DMS114 treated with DMSO at 0.1 percent for 48 hours (cell line): Measurements from ENCODE around the gene LYRM4.

Experiments
- DNase-seq: peaks from one replicate; lab custom pipeline; 2025; ENCODE audit not compliant: unreplicated experiment; lab: John Stamatoyannopoulos, UW

The LYRM4 gene

GRCh38 chr6:5206920-5207561 lies 53.7 kb downstream of the LYRM4 start:
- DNase-seq: no peak

GRCh38 chr6:5205877-5206850 lies 54.6 kb downstream of the LYRM4 start:
- DNase-seq: no peak

DNA sequence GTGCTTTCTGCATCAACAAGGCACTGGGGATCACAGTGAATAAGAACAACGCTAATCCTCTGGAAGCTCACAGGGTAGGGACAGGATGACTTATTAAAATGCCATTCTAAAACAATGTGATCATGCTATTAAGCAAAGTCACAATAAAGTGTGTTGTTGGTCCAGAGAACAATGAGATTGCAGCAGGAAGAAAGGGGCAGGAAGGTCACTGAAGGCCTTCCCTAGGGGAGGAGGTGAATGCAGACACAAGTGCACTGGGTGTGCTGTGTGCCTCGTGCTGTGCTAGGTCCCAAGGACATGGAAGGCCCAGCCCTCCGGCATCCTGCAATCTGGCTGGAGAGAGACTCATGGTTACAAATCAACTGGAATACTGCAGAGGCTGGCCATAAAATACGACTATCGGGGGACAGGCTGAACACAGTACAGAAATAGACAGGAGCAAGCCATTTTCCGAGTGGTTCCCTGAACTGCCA lies 55.7 kb downstream of the LYRM4 start:
- no peak for DNase-seq

DNA sequence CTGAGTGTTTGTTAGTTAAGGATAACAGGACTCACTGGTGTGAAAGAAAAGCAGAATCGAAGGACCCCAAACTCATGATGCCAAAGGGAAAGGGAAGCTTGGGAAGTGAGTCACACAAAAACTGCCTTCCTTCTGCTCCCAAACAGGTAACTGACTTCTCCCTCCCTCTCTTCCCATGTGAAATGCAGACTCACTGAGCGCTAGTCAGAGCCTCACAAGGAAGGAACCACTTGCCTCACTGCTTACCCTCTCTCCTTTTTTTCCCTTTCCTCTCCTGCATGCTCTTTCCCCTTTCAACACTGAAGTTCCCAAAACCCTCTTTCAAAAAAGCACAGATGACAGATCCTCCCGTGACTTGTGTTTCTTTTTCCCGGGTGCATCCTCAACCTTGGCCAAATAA lies 56.4 kb downstream of the LYRM4 start:
- DNase-seq: no peak

GRCh38 chr6:5203546-5203945 lies 57.2 kb downstream of the LYRM4 start:
- DNase-seq: no peak

DNA sequence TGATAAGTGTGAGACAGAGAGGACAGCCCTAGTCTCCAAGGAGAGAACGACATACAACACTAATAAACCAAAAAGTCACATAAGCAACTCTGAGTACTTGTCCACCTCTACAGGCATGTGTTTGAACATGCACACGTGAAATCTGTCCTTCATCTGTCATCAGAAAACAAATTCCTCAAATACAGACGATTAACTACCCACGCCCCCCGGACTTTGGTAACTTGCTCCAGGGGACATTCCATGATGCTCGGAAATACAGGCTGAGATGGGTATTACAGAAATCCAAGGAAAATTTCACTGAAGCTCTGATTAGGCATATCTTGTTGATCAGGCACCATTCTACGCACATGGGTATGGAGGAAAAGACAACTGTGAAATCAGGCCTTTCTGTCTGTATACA lies 57.8 kb downstream of the LYRM4 start:
- DNase-seq: no peak

GRCh38 chr6:5202206-5202605 lies 58.5 kb downstream of the LYRM4 start:
- no peak for DNase-seq

- no peak for DNase-seq
Measured at GRCh38 chr6:5201271-5201670, 59.5 kb downstream of the LYRM4 start.

DNA sequence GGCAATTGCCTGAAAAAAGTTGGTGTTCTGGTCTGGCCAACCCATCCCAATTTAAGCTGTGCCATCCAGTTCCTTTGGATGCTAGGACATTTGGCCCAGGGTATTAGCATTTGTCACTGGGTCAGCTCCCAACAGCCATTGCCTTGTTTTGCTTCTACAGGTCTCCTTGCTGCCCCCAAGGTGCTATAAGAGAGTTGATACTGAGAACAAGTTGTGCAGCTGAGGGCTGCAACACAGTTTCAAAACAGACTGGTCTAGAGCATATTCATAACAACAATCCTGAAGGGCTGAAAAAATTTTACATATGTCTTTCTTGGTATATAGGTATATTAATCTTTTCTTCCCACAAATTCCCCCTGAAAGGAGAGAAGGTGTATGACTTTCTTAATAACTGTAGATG lies 61.0 kb downstream of the LYRM4 start:
- no peak for DNase-seq

DNA sequence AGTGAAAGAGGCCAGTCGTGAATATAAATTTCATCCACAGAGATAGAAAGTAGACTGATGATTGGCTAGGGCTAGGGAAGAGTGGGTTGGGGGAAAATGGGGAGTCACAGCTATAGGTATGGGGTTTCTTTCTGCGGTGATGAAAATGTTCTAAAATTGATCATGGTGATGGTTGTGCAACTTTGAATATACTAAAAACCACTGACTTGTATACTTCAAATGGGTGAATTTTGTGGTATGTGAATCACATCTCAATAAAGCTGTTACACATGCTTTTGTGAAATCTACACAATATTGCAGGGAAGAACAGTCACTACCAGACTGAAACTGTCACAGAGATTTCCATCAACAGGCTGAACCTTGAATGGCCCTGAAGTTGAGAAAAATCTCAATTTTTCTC lies 61.5 kb downstream of the LYRM4 start:
- no peak for DNase-seq

DNA sequence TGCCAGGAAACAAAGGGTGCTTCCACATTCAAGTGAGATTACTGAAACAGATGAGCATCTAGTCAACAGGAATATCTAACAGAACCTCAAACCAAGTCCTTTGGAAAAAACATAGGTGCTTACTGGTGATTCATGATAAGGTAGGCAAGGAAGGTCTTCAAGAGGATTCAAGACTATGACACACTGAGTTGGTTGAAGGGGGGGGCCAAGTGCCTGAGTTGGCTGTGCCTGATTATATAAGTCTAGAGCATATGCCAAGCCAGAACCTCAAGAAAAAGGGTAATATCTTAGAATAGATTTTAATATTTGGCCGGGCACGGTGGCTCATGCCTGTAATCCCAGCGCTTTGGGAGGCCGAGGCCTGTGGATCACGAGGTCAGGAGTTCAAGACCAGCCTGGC lies 63.7 kb downstream of the LYRM4 start:
- no peak for DNase-seq

DNA sequence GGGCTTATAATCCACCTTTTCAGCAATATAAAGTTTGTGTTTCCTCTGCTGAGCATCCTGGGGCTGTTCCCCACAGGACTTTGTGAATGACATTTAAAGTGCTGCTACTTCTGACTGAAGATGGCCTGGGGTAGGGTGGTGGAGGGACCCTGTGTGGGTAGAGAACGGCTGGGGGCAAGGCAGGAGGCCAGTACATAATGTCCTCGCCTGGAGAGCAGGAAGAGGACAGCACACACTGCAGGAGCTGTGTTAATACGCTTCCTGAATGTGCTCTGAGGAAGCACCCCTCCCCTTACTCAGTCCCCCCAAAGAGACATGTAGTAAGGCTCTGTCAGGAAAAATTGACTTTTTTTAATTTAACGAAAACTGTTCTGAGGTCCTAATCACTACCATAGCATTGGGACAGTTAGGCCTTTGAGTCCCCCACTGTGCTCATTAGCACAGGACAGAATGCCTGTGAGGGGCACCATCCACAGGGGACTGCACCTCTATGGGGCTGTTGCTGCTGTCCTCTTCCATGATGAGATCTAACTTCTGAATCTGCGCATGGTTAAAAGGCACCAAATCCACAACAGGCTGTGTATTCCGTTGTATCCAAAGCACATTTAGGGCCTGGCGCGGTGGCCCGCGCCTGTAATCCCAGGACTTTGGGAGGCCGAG lies 68.5 kb downstream of the LYRM4 start:
- no peak for DNase-seq

GRCh38 chr6:5191722-5192121 lies 69.0 kb downstream of the LYRM4 start:
- DNase-seq: no peak

DNA sequence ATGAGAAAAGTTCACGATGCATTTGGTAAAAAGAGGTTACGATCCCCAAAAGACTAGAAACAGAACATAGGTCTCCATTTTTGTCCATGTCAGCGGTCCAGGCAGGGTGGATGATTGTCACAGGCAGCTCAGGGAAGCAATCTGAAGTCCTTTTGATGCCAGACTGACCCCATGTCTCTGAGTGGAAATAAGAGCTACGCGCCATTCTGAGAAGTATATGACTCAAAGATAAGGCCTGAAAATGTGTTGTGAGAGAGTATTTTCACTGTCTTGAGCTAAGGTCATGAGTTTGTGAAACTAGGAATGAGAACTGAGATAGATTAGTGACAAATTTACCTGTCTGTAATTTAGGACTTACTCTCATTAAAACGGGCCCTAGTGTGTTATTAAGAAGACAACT lies 69.5 kb downstream of the LYRM4 start:
- no peak for DNase-seq

DNA sequence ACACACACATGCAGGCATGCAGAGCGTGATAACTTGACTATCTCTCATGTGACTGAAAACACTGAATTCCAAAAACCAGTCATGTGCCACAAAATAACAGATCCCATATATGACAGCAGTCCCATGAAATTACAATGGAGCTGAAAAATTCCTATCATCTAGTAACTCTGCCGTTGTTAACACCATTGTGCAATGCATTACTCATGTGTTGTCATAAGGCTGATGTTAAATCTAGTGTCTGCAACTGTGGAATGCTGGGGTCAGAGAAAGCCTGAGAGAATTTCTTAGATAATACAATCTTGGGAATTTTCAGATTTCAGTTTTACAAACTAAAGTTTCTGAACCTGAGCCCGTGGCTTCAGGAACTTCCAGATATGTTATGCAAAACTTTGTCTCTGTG lies 70.2 kb downstream of the LYRM4 start:
- DNase-seq: no peak

DNA sequence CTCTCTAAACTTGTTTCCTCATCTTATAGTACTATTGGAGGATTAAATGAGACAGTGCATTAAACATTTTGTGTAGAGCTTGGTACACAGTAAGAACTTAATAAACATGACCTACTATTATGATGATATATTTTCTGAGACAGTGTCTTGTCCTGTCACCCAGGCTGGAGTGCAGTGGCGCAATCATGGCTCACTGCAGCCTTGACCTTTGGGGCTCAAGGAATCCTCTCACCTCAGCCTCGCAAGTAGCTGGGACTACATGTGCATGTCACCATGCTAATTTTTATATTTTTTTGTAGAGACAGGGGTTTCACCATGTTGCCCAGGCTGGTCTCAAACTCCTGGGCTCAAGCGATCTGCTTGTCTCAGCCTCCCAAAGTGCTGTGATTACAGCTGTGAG lies 72.1 kb downstream of the LYRM4 start:
- DNase-seq: no peak

GRCh38 chr6:5184878-5185277 lies 75.9 kb downstream of the LYRM4 start:
- no peak for DNase-seq

DNA sequence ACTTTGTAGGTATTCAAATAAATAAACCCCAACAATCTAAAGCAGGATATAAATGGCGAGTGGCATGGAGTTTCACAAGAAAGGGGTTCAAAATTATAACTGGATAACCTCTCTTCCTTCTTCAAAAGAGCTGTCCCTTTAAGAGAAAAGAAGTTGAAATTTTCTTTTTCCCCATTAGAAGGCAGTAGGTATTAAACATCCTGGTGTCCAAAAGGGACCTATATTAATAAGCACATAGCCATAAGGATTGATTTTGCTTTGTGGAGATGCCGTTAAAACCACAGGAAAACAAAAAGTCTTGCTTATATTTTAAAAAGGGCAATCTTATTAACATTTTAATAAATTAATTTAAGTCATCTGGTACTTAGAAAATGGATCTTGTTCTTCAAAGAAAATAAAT lies 76.5 kb downstream of the LYRM4 start:
- no peak for DNase-seq

- DNase-seq: no peak
Measured at GRCh38 chr6:5181510-5182317, 79.0 kb downstream of the LYRM4 start.

GRCh38 chr6:5180636-5181035 lies 80.1 kb downstream of the LYRM4 start:
- no peak for DNase-seq

GRCh38 chr6:5179917-5180316 lies 80.8 kb downstream of the LYRM4 start:
- no peak for DNase-seq
